ENCODE data around the gene DDAH1.

DDAH1 gene

GRCh38 chr1:85323770-85324169 is 141.2 kb downstream of the DDAH1 start:
- no peak for DNase-seq

- no peak for DNase-seq
Observed at GRCh38 chr1:85322655-85323054, 142.3 kb downstream of the DDAH1 start.

GRCh38 chr1:85321237-85321964 is 143.6 kb downstream of the DDAH1 start:
- no peak for DNase-seq

- DNase-seq, result no peak
Observed at GRCh38 chr1:85320371-85321131, 144.4 kb downstream of the DDAH1 start.

GRCh38 chr1:85319931-85320330 is 145.0 kb downstream of the DDAH1 start:
- DNase-seq, result no peak

GRCh38 chr1:85319491-85319890 is 145.5 kb downstream of the DDAH1 start:
- DNase-seq, result no peak

- DNase-seq, result no peak
Observed at GRCh38 chr1:85318217-85318616, 146.7 kb downstream of the DDAH1 start.

- no peak for DNase-seq
Observed at GRCh38 chr1:85317560-85317959, 147.4 kb downstream of the DDAH1 start.

GRCh38 chr1:85316321-85316720 is 148.6 kb downstream of the DDAH1 start:
- no peak for DNase-seq

- no peak for DNase-seq
Observed at GRCh38 chr1:85315789-85316188, 149.2 kb downstream of the DDAH1 start.

- DNase-seq, result no peak
Observed at GRCh38 chr1:85314726-85315125, 150.2 kb downstream of the DDAH1 start.

- DNase-seq, result no peak
Observed at GRCh38 chr1:85313888-85314696, 150.9 kb downstream of the DDAH1 start.

- no peak for DNase-seq
Observed at GRCh38 chr1:85311818-85312217, 153.1 kb downstream of the DDAH1 start.

- DNase-seq, result no peak
Observed at GRCh38 chr1:85308833-85309350, 156.1 kb downstream of the DDAH1 start.

- DNase-seq, result peak; percentile 85
Observed at GRCh38 chr1:85307987-85308832, 156.7 kb downstream of the DDAH1 start.

- DNase-seq, result no peak
Observed at GRCh38 chr1:85306236-85306635, 158.7 kb downstream of the DDAH1 start.

- DNase-seq, result no peak
Observed at GRCh38 chr1:85303440-85304162, 161.4 kb downstream of the DDAH1 start.

- DNase-seq, result no peak
Observed at GRCh38 chr1:85300140-85300539, 164.8 kb downstream of the DDAH1 start.

GRCh38 chr1:85297855-85298629 is 166.9 kb downstream of the DDAH1 start:
- DNase-seq, result peak; percentile 89

GRCh38 chr1:85297538-85297854 is 167.5 kb downstream of the DDAH1 start:
- DNase-seq, result no peak

- no peak for DNase-seq
Observed at GRCh38 chr1:85296980-85297379, 168.0 kb downstream of the DDAH1 start.

Measured in activated effector memory CD4-positive, alpha-beta T cell treated with anti-CD3 and anti-CD28 coated beads, Interleukin-2, amount 50 U/mL, for 16 hours (primary cell).